HAP-1 (cell line): ENCODE measurements around the gene ANK3.

ENCODE experiments used
- DNase-seq, 2 experiments: peaks; one replicate each; pipeline ENCODE4 v3.0.0-alpha.2; 2016 to 2020; ENCODE audit warnings: low spot score in 2 of 2
- H3K27me3 ChIP-seq: fragments of 250-450 bp; sonication (Bioruptor Pico); 2 replicates; pipeline ENCODE4 v1.5.1; 2020; ENCODE audit warnings: low read depth, mild to moderate bottlenecking, moderate library complexity
- H3K36me3 ChIP-seq: fragments of 250-450 bp; sonication (Bioruptor Pico); replicated peaks from 2 replicates; pipeline ENCODE4 v1.5.1; 2020; ENCODE audit warnings: mild to moderate bottlenecking
- H3K4me1 ChIP-seq: fragments of 250-450 bp; sonication (Bioruptor Pico); 2 replicates; pipeline ENCODE4 v1.5.1; 2020; ENCODE audit warnings: mild to moderate bottlenecking
- H3K4me3 ChIP-seq: fragments of 250-450 bp; sonication (Bioruptor Pico); 2 replicates; pipeline ENCODE4 v1.5.1; 2020; ENCODE audit warnings: mild to moderate bottlenecking, moderate library complexity
- H3K9me3 ChIP-seq: fragments of 250-450 bp; sonication (Bioruptor Pico); 2 replicates; pipeline ENCODE4 v1.5.1; 2020; ENCODE audit warnings: mild to moderate bottlenecking, moderate library complexity
- in situ Hi-C: fragments of 300-500 bp; cut with MboI; formaldehyde crosslinking; loops from 3 replicates; pipeline ENCODE4 v1.14.3; 2020; ENCODE audit warnings: low sequenced_read_pairs, inconsistent platforms, mixed read lengths

ANK3 gene

DNA sequence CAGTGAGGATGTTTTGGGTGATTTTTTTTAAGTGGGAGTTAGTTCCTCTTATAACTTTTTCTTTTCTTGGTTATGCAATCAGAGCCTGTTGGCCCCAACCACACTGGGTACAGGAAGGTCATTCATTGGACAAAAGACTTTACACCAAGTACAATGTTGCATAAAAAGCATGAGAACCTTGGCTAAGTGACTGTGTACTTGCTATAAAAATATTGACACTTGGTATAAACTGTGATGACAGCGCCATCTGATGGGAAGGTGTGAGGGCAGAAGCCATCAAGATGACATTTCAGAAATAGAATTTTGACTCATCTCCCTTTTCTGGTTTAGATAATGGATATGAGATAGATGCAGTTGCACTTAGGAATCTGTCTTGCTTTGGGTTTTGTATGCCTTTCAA lies 357.0 kb downstream of the ANK3 start:
- Histone ChIP-seq H3K4me1 (no peaks in the 10 kb centered on the region), H3K4me3 (no peak overlapping the region), H3K27me3 (no peaks in the 10 kb centered on the region), H3K9me3 (no peaks in the 10 kb centered on the region), H3K36me3 (no peaks in the 10 kb centered on the region)
- in situ Hi-C loops = loop anchor here (10.0 to 25.0 kb wide), 2 partner anchors 195 to 408 kb away; no protein-coding TSS in a partner anchor
- peak; percentile 43 to 65 for DNase-seq

DNA sequence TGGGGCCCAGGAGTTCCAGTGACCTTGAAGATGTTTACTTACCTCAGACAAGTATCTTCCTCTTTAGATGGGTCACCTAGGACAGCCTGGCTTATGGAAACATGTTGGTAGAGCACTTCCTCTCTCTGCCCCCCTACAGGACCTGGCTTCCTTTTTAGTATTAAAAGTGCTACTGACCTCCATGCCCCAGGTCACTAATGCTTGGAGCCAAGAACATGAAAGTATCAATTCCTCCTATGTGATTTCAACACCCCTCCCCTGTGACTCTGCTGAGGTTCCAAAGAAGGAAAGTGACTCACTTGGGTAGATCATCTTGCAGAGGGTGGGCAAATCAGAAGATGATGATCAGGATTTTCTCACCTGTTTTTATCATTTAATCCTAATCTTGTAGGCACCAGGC lies 358.0 kb downstream of the ANK3 start:
- Histone ChIP-seq H3K27me3 (no peaks in the 10 kb centered on the region), H3K4me1 (no peaks in the 10 kb centered on the region), H3K4me3 (no peak overlapping the region), H3K36me3 (no peaks in the 10 kb centered on the region), H3K9me3 (no peaks in the 10 kb centered on the region)
- no peak for DNase-seq
- in situ Hi-C loops = loop anchor here (10.0 to 25.0 kb wide), 2 partner anchors 194 to 407 kb away; no protein-coding TSS in a partner anchor

GRCh38 chr10:60031183-60031582 lies 358.5 kb downstream of the ANK3 start:
- Histone ChIP-seq H3K9me3 (no peaks in the 10 kb centered on the region), H3K4me1 (no peaks in the 10 kb centered on the region), H3K4me3 (no peak overlapping the region), H3K27me3 (no peaks in the 10 kb centered on the region), H3K36me3 (no peaks in the 10 kb centered on the region)
- in situ Hi-C loops = loop anchor here (10.0 to 25.0 kb wide), 2 partner anchors 194 to 406 kb away; no protein-coding TSS in a partner anchor
- no peak for DNase-seq

DNA sequence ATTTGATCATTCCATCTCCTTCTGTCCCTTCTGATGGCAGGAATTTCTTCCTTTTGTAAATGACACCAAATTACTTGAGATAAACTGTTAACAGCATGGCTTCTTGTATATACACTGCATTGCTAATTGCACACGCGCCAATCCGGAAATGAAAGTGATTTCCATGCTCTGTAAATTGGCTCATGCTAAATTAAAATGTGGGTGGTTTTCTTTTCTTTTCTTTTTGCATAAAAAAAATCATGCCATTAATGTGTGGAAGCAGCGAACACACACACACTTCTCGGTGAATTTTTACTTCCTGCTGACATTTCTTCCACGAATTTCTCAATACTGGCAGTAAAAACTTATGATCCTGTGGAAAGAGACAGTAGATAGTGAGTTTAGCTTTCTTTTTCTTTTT lies 360.2 kb downstream of the ANK3 start:
- Histone ChIP-seq H3K4me3 (no peak overlapping the region), H3K36me3 (no peaks in the 10 kb centered on the region), H3K9me3 (no peaks in the 10 kb centered on the region), H3K27me3 (no peaks in the 10 kb centered on the region), H3K4me1 (no peaks in the 10 kb centered on the region)
- DNase-seq = no peak
- in situ Hi-C loops = loop anchor here (25.0 kb wide), 1 partner anchor 192 kb away; no protein-coding TSS in a partner anchor

DNA sequence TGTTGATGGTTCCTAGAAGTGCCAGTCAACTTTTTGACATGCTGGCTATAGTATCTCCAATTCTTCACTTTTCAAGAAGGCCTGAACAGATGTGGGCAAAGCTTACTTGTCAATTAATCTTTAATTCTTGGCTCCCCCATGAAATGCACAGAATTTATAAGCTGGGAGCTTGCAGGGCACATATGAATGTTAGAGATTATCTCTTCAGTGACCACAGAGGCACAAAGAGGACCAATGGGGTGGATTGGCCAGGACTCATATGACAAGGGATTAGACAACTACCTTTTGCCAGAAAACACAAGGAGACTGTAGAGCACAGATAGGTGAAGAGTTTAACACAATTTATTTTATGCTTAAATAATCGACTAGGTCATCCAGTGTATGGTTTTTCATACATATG lies 361.6 kb downstream of the ANK3 start:
- no peak overlapping the region for H3K4me3 ChIP-seq
- H3K4me1 ChIP-seq = no peaks in the 10 kb centered on the region
- no peaks in the 10 kb centered on the region for H3K27me3 ChIP-seq
- H3K9me3 ChIP-seq = no peaks in the 10 kb centered on the region
- in situ Hi-C loops = loop anchor here (25.0 kb wide), 1 partner anchor 191 kb away; no protein-coding TSS in a partner anchor
- H3K36me3 ChIP-seq = no peaks in the 10 kb centered on the region
- DNase-seq = no peak

- H3K4me1 ChIP-seq = no peaks in the 10 kb centered on the region
- in situ Hi-C loops = loop anchor here (25.0 kb wide), 1 partner anchor 188 kb away; no protein-coding TSS in a partner anchor
- H3K36me3 ChIP-seq = no peaks in the 10 kb centered on the region
- no peaks in the 10 kb centered on the region for H3K9me3 ChIP-seq
- no peaks in the 10 kb centered on the region for H3K27me3 ChIP-seq
- no peak overlapping the region for H3K4me3 ChIP-seq
- DNase-seq = no peak
Observed at GRCh38 chr10:60025279-60025678, 364.4 kb downstream of the ANK3 start.

GRCh38 chr10:60024506-60024905 lies 365.2 kb downstream of the ANK3 start:
- no peaks in the 10 kb centered on the region for H3K4me1 ChIP-seq
- H3K9me3 ChIP-seq = no peaks in the 10 kb centered on the region
- no peak for DNase-seq
- H3K36me3 ChIP-seq = no peaks in the 10 kb centered on the region
- no peaks in the 10 kb centered on the region for H3K27me3 ChIP-seq
- in situ Hi-C loops = no loop called here
- H3K4me3 ChIP-seq = no peak overlapping the region

DNA sequence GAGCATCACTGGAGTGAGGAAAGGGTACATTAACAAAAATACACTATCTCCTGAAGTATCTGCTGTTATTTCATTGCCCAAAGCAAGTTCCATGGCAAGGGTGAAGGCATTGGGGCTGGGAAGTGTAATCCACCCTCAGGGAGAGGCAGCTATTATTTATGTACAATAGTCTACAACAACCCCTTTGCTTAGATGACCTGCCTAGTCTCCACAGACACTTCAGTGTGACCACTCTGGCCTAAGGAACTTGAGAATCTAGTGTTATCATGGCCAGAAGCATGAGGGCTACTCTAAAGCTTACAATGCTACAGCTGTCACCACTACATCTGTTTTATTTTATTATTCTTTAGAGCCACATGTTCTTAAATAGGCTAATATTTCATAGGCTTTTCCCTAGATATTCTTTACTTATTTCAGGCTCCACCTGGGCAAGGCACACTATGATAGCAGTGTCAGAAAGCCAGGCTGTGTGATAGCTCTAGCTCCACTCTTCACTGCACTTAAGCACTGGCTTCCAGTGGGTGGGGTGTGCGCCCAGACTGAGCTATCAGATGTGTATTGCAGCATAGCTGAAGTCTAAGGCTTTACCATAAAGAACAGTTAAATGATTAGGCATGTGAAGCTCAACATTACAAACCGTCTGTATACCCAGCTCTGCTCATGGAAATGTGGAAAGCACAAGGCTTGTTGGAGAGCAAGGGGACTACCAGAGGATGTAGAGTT lies 366.4 kb downstream of the ANK3 start:
- no peaks in the 10 kb centered on the region for H3K4me1 ChIP-seq
- in situ Hi-C loops = no loop called here
- H3K9me3 ChIP-seq = no peaks in the 10 kb centered on the region
- H3K27me3 ChIP-seq = no peaks in the 10 kb centered on the region
- DNase-seq = no peak
- H3K4me3 ChIP-seq = no peak overlapping the region
- H3K36me3 ChIP-seq = no peaks in the 10 kb centered on the region

GRCh38 chr10:60021361-60021760 lies 368.3 kb downstream of the ANK3 start:
- in situ Hi-C loops = no loop called here
- Histone ChIP-seq H3K27me3 (no peaks in the 10 kb centered on the region), H3K4me3 (no peak overlapping the region), H3K4me1 (no peaks in the 10 kb centered on the region), H3K9me3 (no peaks in the 10 kb centered on the region), H3K36me3 (no peaks in the 10 kb centered on the region)
- no peak for DNase-seq

GRCh38 chr10:60016794-60017193 lies 372.9 kb downstream of the ANK3 start:
- H3K4me1 ChIP-seq = no peaks in the 10 kb centered on the region
- H3K9me3 ChIP-seq = peaks cover 3% of the 10 kb centered on the region; the same call in 1 of the 2 replicates
- DNase-seq = no peak
- no peaks in the 10 kb centered on the region for H3K36me3 ChIP-seq
- in situ Hi-C loops = no loop called here
- no peak overlapping the region for H3K4me3 ChIP-seq
- no peaks in the 10 kb centered on the region for H3K27me3 ChIP-seq

DNA sequence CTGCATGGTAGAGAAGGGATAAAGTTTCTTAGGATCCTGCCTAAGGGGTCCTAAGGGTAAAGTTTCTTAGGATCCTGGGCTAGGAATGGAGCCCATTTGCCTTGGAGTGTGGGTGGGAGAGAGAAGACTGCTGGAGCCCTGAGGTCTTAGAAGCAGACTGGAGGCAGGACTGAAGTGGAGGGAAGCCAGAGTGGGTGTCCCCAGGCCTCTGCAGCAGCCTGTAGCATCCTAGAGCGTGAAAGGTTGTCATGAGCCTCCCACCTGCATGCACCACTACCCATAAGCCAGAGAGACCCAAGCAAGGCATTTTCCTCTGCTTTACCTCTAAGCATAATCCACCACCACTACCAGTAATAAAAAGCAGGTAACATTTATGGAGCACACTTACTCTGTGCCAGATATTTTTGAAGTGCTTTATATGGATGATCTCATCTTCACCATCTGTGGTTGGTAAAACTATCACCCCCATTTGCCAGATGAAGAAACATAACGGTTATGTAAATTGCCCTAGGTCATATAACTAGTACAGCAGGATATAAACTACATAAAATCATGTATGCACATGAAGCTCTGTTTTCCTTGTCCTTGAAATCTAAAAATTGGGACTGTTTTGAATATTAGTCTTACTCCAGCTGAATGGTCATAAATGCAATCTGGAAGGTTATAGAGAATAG lies 379.8 kb downstream of the ANK3 start:
- Histone ChIP-seq H3K36me3 (no peaks in the 10 kb centered on the region; the same call in 1 of the 2 replicates), H3K4me1 (no peaks in the 10 kb centered on the region), H3K4me3 (no peak overlapping the region), H3K27me3 (peaks cover 1% of the 10 kb centered on the region; the same call in 1 of the 2 replicates), H3K9me3 (peaks cover 3% of the 10 kb centered on the region; the same call in 1 of the 2 replicates)
- in situ Hi-C loops = no loop called here
- no peak for DNase-seq

DNA sequence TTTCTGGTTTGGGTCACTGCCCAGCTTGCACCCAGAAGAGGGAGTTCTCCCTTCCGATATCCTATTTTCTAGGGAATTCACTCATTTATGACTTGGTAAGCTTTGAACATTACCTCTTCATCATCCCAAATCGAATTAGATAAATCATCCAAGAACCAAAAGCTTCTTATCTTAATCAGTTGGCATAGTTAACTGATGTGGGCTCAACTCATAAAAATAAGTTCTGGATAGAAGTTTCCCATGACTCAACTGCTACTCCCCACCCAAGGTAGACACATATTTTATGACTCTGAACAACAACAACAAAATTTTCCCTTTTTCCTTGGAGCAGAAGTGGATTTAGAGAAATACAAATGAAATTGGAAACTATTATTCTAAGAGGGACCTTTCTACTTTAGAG lies 380.4 kb downstream of the ANK3 start:
- H3K36me3 ChIP-seq = no peaks in the 10 kb centered on the region; the same call in 1 of the 2 replicates
- H3K4me3 ChIP-seq = no peak overlapping the region
- in situ Hi-C loops = no loop called here
- peaks cover 3% of the 10 kb centered on the region; the same call in 1 of the 2 replicates for H3K27me3 ChIP-seq
- DNase-seq = no peak
- peaks cover 3% of the 10 kb centered on the region; the same call in 1 of the 2 replicates for H3K9me3 ChIP-seq
- no peaks in the 10 kb centered on the region for H3K4me1 ChIP-seq

DNA sequence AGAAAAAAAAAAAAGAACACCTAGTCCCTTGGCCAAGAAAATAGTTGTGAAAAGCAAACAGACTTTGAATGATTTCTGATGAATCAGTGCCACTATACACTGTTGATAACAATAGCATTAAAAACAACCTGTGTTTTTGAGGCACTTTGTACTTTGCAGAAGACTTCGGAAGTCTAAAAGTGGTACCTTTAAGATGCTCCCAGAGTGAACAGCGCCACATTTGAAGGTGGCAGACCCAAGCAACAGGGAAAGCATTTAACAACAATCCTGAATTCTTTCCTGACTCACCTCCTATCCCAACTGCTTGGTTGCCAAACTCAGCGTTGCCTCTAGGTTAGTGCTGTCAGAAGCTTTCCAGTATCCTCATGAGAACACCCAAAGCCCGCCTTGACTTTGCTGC lies 380.9 kb downstream of the ANK3 start:
- peaks cover 3% of the 10 kb centered on the region; the same call in 1 of the 2 replicates for H3K9me3 ChIP-seq
- in situ Hi-C loops = no loop called here
- DNase-seq = no peak
- H3K27me3 ChIP-seq = peaks cover 3% of the 10 kb centered on the region; the same call in 1 of the 2 replicates
- no peak overlapping the region for H3K4me3 ChIP-seq
- H3K4me1 ChIP-seq = no peaks in the 10 kb centered on the region
- H3K36me3 ChIP-seq = no peaks in the 10 kb centered on the region; the same call in 1 of the 2 replicates

DNA sequence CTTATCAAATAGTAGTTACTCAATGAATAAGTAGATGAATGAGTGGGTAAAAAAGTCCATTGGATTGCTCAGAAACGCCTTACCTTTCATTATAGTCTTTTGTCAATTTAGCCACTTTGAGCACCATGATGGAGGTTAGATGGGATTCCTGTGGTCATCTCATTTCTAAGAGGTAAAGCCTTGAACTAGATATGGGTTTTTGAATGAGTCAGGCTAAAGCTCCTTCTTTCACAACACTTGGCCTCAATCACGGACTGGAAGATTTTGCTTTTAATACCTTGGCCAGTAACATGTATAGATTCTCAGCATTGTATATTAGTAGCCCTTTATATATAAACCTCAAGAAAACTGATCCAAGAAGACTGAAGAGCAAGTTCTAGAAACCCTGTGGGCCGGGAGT lies 383.6 kb downstream of the ANK3 start:
- Histone ChIP-seq H3K36me3 (no peaks in the 10 kb centered on the region; the same call in 1 of the 2 replicates), H3K4me3 (no peak overlapping the region), H3K27me3 (peaks cover 3% of the 10 kb centered on the region; the same call in 1 of the 2 replicates), H3K9me3 (no peaks in the 10 kb centered on the region), H3K4me1 (no peaks in the 10 kb centered on the region)
- in situ Hi-C loops = no loop called here
- DNase-seq = no peak
